Measurements from ENCODE around the gene SBSN.
A peak's percentile ranks its signal among the peaks of the same experiment; 100 is the strongest.

The SBSN gene

DNA sequence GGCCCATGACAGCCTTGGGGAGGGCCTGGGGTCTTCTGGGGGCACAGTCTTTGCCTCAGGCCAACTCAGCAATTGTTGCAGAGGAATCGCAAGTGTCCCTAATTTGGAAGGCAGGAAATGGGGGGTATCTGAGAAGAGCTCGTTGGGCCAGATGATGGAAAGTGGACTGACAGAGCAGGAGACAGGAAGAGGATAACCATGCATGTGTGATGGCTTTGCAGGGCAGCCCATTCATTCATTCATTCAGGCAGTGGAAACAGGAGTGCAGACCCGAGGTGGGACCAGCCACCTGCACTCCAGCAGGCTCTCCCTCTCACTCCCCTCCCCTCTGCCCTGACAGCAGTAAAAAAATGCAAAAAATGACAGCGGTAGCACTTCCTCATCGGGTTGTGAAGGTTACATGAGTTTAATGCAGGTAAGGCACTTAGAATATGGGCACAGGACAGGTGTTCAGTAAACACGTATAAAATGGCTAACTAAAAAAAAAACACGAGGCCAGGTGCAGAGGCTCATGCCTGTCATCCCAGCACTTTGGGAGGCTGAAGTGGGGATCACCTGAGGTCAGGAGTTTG lies 12.3 kb upstream of the SBSN start:
- Histone ChIP-seq H4K20me1 (peaks cover 0 to 26% (median 0%) of the 10 kb centered on the region in 11 experiments; a peak in 2 of 22 replicates), H3K4me1 (peaks cover 7 to 23% (median 10%) of the 10 kb centered on the region in 10 experiments; a peak in 19 of 20 replicates), H3K4me3 (no peak overlapping the region), H3K4me2 (no peak overlapping the region), H3K9ac (no peak overlapping the region), H3K27me3 (no peaks in the 10 kb centered on the region), H3K36me3 (peaks cover 0 to 36% (median 16%) of the 10 kb centered on the region in 11 experiments; a peak in 10 of 22 replicates), H3K9me3 (replicated peaks in 1 of 11) (no peaks in the 10 kb centered on the region), H3K27ac (no peak overlapping the region)
- TF ChIP-seq Cebpa-rat (IDR thresholded peaks at IDR 0.05), result no peak

DNA sequence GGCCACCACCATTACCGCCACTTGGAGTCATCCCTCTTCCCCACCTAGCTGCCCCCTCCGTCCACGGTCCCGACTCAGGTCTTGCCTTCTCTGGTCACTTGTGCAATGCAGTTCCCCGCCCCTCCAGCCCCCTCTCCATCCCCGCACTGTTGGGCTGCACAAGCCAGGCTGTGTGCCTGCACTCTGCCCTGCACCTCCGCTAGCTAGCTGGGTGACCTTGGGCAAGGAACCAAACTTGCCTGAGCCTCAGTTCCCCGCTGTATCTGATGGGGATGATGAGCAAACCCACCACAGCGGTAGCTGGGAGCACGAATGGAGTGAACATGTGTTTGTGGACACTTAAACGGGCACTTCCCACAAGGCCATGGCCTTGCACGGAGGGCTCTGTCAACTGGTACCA lies 11.7 kb upstream of the SBSN start:
- Histone ChIP-seq H3K9ac (no peak overlapping the region), H3K36me3 (peaks cover 0 to 36% (median 16%) of the 10 kb centered on the region in 11 experiments; a peak in 10 of 22 replicates), H3K4me3 (no peak overlapping the region), H3K27me3 (peaks cover 0 to under 1% (median 0%) of the 10 kb centered on the region in 11 experiments; a peak in 4 of 22 replicates), H3K27ac (no peak overlapping the region), H3K9me3 (replicated peaks in 1 of 11) (no peaks in the 10 kb centered on the region), H4K20me1 (peaks cover 0 to 26% (median 0%) of the 10 kb centered on the region in 11 experiments; a peak in 3 of 22 replicates), H3K4me1 (peaks cover 7 to 22% (median 10%) of the 10 kb centered on the region in 10 experiments; a peak in 19 of 20 replicates), H3K4me2 (no peak overlapping the region)
- TF ChIP-seq Cebpa-rat (IDR thresholded peaks at IDR 0.05), result no peak

DNA sequence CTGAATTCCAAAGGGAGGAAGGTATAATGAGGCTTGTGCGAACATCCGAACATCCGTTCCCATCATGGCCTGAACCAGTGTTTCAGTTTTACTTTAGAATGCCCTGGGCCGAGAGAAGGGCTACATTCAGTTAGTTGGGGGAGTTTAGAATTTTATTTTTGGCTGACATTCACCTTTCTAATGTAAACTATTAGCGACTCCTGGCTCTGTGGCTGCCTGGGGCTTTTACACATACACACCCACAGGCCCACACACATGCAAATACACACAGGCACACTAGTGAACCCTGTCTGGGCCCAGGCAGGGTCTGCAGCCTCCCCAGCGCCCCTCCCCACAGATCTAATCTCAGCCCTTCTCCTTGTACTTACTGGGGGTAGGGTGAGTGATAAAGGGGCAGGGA lies 11.2 kb upstream of the SBSN start:
- H3K4me2 ChIP-seq, result no peak overlapping the region
- no peak overlapping the region for H3K27ac ChIP-seq
- H3K9ac ChIP-seq, result no peak overlapping the region
- H3K4me1 ChIP-seq, result peaks cover 2 to 18% (median 5%) of the 10 kb centered on the region in 10 experiments
- H3K27me3 ChIP-seq, result peaks cover 0 to 6% (median 3%) of the 10 kb centered on the region in 11 experiments; a peak in 10 of 22 replicates
- H3K4me3 ChIP-seq, result no peak overlapping the region
- no peak for TF ChIP-seq Cebpa-rat (IDR thresholded peaks at IDR 0.05)
- H3K9me3 ChIP-seq (replicated peaks in 1 of 11), result no peaks in the 10 kb centered on the region
- peaks cover 0 to 36% (median 16%) of the 10 kb centered on the region in 11 experiments; a peak in 10 of 22 replicates for H3K36me3 ChIP-seq
- peaks cover 0 to 26% (median 0%) of the 10 kb centered on the region in 11 experiments; a peak in 4 of 22 replicates for H4K20me1 ChIP-seq

DNA sequence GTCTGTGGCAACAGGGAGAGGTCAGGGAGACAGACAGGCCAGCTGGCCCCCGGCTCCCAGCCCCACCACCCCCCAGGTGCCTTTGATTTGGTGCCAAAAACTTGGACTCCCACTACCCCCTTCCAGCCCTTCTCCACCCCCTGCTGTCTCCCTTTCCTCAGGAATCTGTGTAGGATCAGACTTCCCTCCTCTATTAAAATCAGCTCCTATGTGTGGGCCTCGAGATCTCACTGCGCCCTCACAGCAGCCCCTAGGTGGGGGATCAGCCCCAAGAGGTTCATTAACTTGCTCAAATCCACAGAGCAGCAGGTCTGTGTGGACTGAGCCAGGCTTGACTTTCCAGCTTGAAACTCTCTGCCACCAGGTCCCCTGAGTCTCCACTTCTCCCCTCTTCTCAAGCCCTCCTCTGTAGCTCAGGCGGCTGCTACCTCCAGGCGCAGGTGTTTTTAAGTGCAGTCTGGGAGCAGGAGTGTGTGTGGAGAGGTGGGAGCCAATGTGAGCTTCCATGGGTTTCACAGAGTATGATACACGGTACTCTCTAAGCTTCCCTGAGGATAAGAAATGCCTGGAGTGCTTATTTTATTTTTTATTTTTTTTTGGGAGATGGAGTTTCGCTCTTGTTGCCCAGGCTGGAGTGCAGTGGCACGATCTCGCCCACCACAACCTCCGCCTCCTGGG lies 6.8 kb upstream of the SBSN start:
- no peak for TF ChIP-seq Cebpa-rat (IDR thresholded peaks at IDR 0.05)
- Histone ChIP-seq H3K27ac (no peak overlapping the region), H4K20me1 (peaks cover 0 to 16% (median 0%) of the 10 kb centered on the region in 11 experiments; a peak in 3 of 22 replicates), H3K4me2 (no peak overlapping the region), H3K36me3 (peaks cover 0 to 7% (median 0%) of the 10 kb centered on the region in 11 experiments; a peak in 1 of 22 replicates), H3K9me3 (replicated peaks in 1 of 11) (no peaks in the 10 kb centered on the region), H3K9ac (no peak overlapping the region), H3K4me1 (peaks cover 3 to 26% (median 10%) of the 10 kb centered on the region in 10 experiments; a peak in 17 of 20 replicates), H3K27me3 (peaks cover 0 to 23% (median 17%) of the 10 kb centered on the region in 11 experiments; a peak in 14 of 22 replicates), H3K4me3 (no peak overlapping the region)

DNA sequence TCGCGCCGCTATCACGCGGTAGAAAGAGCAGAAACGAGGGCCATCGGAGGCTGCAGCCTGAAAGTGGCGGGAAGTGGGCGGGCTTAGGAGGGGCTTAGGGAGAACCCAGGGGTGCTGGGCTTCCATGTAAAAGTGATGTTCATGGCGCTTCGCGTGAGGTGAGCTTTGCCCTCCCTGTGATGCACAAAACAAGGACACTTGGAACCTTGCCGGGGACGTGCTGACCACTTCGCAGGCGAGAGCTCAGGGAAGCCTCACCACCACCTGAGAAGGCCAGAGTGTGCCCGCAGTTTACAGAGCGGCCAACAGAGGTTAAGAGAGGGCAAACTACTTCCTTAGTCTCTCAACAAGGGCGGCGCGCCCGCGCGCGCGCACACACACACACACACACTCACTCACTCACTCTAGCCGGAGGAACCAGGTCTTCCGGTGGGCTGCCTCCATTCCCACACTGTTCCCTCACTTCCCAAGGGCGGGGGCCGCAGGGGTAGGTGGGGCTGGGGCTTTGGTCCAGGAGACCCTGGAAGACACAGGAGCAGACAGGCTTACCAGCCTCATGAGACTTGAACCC lies 5.8 kb upstream of the SBSN start:
- Histone ChIP-seq H3K9me3 (replicated peaks in 1 of 11) (no peaks in the 10 kb centered on the region), H4K20me1 (peaks cover 0 to 6% (median 0%) of the 10 kb centered on the region in 11 experiments; a peak in 3 of 22 replicates), H3K4me2 (peak overlapping the region; percentile 2 to 83 (median 37); a peak in 16 of 22 replicates), H3K36me3 (no peaks in the 10 kb centered on the region), H3K27me3 (peaks cover 0 to 23% (median 17%) of the 10 kb centered on the region in 11 experiments; a peak in 14 of 22 replicates), H3K27ac (peak overlapping the region in 1 of 11 experiments; percentile 18; a peak in 2 of 22 replicates), H3K4me1 (peaks cover 14 to 28% (median 20%) of the 10 kb centered on the region in 10 experiments), H3K4me3 (no peak overlapping the region), H3K9ac (no peak overlapping the region)
- no peak for TF ChIP-seq Cebpa-rat (IDR thresholded peaks at IDR 0.05)

DNA sequence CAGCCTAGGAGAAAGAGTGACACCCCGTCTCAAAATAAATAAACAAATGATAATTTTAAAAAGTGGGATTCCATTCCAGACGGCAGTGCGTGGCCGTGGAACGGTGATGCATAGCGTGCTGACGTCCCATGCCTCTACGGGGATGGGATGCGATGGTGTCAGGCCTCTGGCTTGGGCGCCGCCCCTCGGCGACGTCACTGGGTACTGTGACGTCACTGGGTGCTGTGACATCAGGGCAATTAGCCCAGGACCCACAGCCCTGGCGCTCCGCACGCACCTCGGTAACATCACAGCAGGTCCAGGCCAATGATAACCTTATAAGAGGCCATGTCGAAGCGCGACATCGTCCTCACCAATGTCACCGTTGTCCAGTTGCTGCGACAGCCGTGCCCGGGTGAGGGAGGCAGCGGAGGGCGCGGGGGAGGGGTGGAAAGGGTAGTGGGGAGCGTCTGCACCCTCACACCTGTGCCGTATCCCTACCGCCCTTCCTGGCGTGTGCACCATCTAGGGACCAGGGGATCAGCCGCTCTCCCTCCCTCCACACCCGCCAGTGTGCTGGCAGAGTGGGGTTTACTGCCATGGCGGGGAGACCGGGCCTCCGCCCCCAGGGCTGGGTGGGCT lies 5.2 kb upstream of the SBSN start, which contains the start of gene GAPDHS:
GAPDHS (plus strand) TSS at position 256 of the 621 bp plus-strand sequence; CDS start at position 328, 72 bp downstream.
- no peak for TF ChIP-seq Cebpa-rat (IDR thresholded peaks at IDR 0.05)
- Histone ChIP-seq H3K9ac (no peak within 1 kb of the TSS), H4K20me1 (peaks cover 0 to 4% (median 0%) of the 10 kb centered on the region in 11 experiments; a peak in 2 of 22 replicates), H3K4me2 (peak within 1 kb of the TSS; percentile 2 to 83 (median 37); a peak in 16 of 22 replicates), H3K36me3 (no peaks in the 10 kb centered on the region), H3K4me3 (no peak within 1 kb of the TSS), H3K4me1 (peaks cover 19 to 33% (median 24%) of the 10 kb centered on the region in 10 experiments), H3K27ac (peak within 1 kb of the TSS in 2 of 11 experiments; percentile 23 to 31; a peak in 2 of 22 replicates), H3K27me3 (peaks cover 0 to 23% (median 17%) of the 10 kb centered on the region in 11 experiments; a peak in 14 of 22 replicates), H3K9me3 (replicated peaks in 1 of 11) (no peaks in the 10 kb centered on the region)

DNA sequence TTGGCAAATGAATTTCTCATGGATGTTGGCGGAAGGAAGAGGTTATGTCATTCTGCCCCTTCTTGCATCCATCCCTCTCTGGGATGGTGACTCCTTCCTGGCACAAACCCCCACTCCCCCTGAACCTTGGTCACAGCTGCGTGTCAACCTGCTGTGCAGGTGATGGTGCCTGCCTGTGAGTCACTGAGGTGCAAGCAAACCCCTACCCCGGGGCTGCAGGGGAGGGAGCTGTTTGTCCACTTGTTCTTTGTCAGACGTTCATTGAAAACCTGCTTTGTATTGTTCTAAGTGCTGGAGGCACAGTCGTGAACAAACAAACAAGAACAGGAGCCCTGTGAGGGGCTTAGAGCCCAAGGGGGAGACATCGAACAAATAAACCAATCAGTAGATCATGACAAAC lies 3.2 kb upstream of the SBSN start:
- no peak overlapping the region for H3K4me2 ChIP-seq
- no peaks in the 10 kb centered on the region for H3K36me3 ChIP-seq
- peaks cover 0 to 23% (median 17%) of the 10 kb centered on the region in 11 experiments; a peak in 14 of 22 replicates for H3K27me3 ChIP-seq
- H4K20me1 ChIP-seq, result peaks cover 0 to 4% (median 0%) of the 10 kb centered on the region in 11 experiments; a peak in 2 of 22 replicates
- no peak overlapping the region for H3K4me3 ChIP-seq
- H3K9ac ChIP-seq, result no peak overlapping the region
- peaks cover 19 to 37% (median 25%) of the 10 kb centered on the region in 10 experiments for H3K4me1 ChIP-seq
- no peaks in the 10 kb centered on the region for H3K9me3 ChIP-seq (replicated peaks in 1 of 11)
- no peak overlapping the region for H3K27ac ChIP-seq
- TF ChIP-seq Cebpa-rat (IDR thresholded peaks at IDR 0.05), result no peak
